Measurements from ENCODE around the gene CDH23.

The CDH23 gene

GRCh38 chr10:71648933-71649320 is 252.2 kb downstream of the CDH23 start:
- DNase-seq (ENCODE audit: low read depth), result no peak
- no peak overlapping the region for H3K4me3 ChIP-seq (ENCODE audit: low read length)
- TF ChIP-seq CTCF (conservative IDR thresholded peaks at IDR 0.05; ENCODE audit: low read depth, low read length), result no peak

GRCh38 chr10:71649631-71650030 is 252.9 kb downstream of the CDH23 start:
- no peak overlapping the region for H3K4me3 ChIP-seq (ENCODE audit: low read length)
- TF ChIP-seq CTCF (conservative IDR thresholded peaks at IDR 0.05; ENCODE audit: low read depth, low read length), result no peak
- no peak for DNase-seq (ENCODE audit: low read depth)

GRCh38 chr10:71650397-71650796 is 253.7 kb downstream of the CDH23 start:
- no peak for DNase-seq (ENCODE audit: low read depth)
- TF ChIP-seq CTCF (conservative IDR thresholded peaks at IDR 0.05; ENCODE audit: low read depth, low read length), result no peak
- H3K4me3 ChIP-seq (ENCODE audit: low read length), result no peak overlapping the region

- TF ChIP-seq CTCF (conservative IDR thresholded peaks at IDR 0.05; ENCODE audit: low read depth, low read length), result no peak
- DNase-seq (ENCODE audit: low read depth), result no peak
- H3K4me3 ChIP-seq (ENCODE audit: low read length), result no peak overlapping the region
These were observed 254.7 kb downstream of the CDH23 start for GRCh38 chr10:71651428-71651827.

GRCh38 chr10:71651928-71652327 is 255.2 kb downstream of the CDH23 start:
- H3K4me3 ChIP-seq (ENCODE audit: low read length), result no peak overlapping the region
- no peak for DNase-seq (ENCODE audit: low read depth)
- TF ChIP-seq CTCF (conservative IDR thresholded peaks at IDR 0.05; ENCODE audit: low read depth, low read length), result no peak

- H3K4me3 ChIP-seq (ENCODE audit: low read length), result no peak overlapping the region
- no peak for DNase-seq (ENCODE audit: low read depth)
- no peak for TF ChIP-seq CTCF (conservative IDR thresholded peaks at IDR 0.05; ENCODE audit: low read depth, low read length)
These were observed 256.3 kb downstream of the CDH23 start for GRCh38 chr10:71653044-71653443.

- no peak overlapping the region for H3K4me3 ChIP-seq (ENCODE audit: low read length)
- DNase-seq (ENCODE audit: low read depth), result no peak
- TF ChIP-seq CTCF (conservative IDR thresholded peaks at IDR 0.05; ENCODE audit: low read depth, low read length), result no peak
These were observed 259.5 kb downstream of the CDH23 start for GRCh38 chr10:71656220-71656619.

Measured in retinal pigment epithelial cell (primary cell).